Measurements from ENCODE around the gene KLRF2.

GRCh38 chr12:9909724-9910123 is 28.4 kb downstream of the KLRF2 start:
- TF ChIP-seq, protein P1, sequence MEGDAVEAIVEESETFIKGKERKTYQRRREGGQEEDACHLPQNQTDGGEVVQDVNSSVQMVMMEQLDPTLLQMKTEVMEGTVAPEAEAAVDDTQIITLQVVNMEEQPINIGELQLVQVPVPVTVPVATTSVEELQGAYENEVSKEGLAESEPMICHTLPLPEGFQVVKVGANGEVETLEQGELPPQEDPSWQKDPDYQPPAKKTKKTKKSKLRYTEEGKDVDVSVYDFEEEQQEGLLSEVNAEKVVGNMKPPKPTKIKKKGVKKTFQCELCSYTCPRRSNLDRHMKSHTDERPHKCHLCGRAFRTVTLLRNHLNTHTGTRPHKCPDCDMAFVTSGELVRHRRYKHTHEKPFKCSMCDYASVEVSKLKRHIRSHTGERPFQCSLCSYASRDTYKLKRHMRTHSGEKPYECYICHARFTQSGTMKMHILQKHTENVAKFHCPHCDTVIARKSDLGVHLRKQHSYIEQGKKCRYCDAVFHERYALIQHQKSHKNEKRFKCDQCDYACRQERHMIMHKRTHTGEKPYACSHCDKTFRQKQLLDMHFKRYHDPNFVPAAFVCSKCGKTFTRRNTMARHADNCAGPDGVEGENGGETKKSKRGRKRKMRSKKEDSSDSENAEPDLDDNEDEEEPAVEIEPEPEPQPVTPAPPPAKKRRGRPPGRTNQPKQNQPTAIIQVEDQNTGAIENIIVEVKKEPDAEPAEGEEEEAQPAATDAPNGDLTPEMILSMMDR (IDR thresholded peaks at IDR 0.05) = no peak
- TF ChIP-seq POLR2A (IDR thresholded peaks at IDR 0.05) = no peak
